Gastrocnemius medialis (tissue), 4 donors: ENCODE measurements around the gene ODF2. TPM values are rescaled to one million over a fixed set of nuclear protein-coding genes. Genes with fewer than 3 reads are reported as not detected.

Experiments used
- ATAC-seq, 2 donors: fragments of 150-250 bp; one replicate each; pipeline ENCODE4 v1.9.1; 2016
- DNase-seq, 2 donors: peaks; one replicate each; pipeline ENCODE4 v3.0.0-alpha.2; 2019
- H3K27ac ChIP-seq, 4 donors: fragments of 200-600 bp; sonication (generic); 1 replicate in 1 of 4; 2 replicates in 3 of 4; pipeline ENCODE4 v1.5.1; 2016 to 2018; ENCODE audit warnings: mild to moderate bottlenecking in 2 of 4, moderate library complexity in 1 of 4
- H3K27me3 ChIP-seq, 3 donors: fragments of 200-600 bp; sonication (generic) in 2 of 3; 1 replicate in 1 of 3; 2 replicates in 2 of 3; pipeline versions ENCODE4 v1.5.1 to v1.6.0; 2016 to 2019; ENCODE audit warnings: mild to moderate bottlenecking in 1 of 3, moderate library complexity in 1 of 3
- H3K36me3 ChIP-seq, 2 donors: fragments of 200-600 bp; sonication (generic) in 1 of 2; one replicate each; pipeline ENCODE4 v1.5.1; 2017 to 2018
- H3K4me1 ChIP-seq, 2 donors: fragments of 200-600 bp; sonication (generic) in 1 of 2; one replicate each; pipeline ENCODE4 v1.5.1; 2016 to 2017; ENCODE audit warnings: mild to moderate bottlenecking in 2 of 2
- H3K4me3 ChIP-seq, 4 donors: fragments of 200-600 bp; sonication (generic) in 3 of 4; 1 replicate in 1 of 4; 2 replicates in 3 of 4; pipeline ENCODE4 v1.5.1; 2016 to 2019; ENCODE audit warnings: mild to moderate bottlenecking in 2 of 4
- H3K9me3 ChIP-seq, 3 donors: fragments of 200-600 bp; sonication (generic) in 2 of 3; 1 replicate in 1 of 3; 2 replicates in 2 of 3; pipeline ENCODE4 v1.5.1; 2016 to 2019
- CTCF ChIP-seq, 5 experiments: fragments of 450-650 bp in 3 of 5; fragments of 200-600 bp in 2 of 5; sonication (generic) in 2 of 5; IDR thresholded peaks in 4 of 5; conservative IDR thresholded peaks in 1 of 5; 1 replicate in 4 of 5; 2 replicates in 1 of 5; pipeline ENCODE4 v1.5.1; 2016 to 2019; ENCODE audit warnings: antibody characterized with exemption in 5 of 5, mild to moderate bottlenecking in 3 of 5, moderate library complexity in 3 of 5
- POLR2A ChIP-seq, 2 donors: fragments of 450-650 bp; IDR thresholded peaks; one replicate each; pipeline ENCODE4 v1.6.1; 2017; ENCODE audit warnings: antibody characterized with exemption in 2 of 2, mild to moderate bottlenecking in 2 of 2, moderate library complexity in 2 of 2
- in situ Hi-C, 4 donors: fragments of 200-750 bp; cut with MboI; loops; one replicate each; pipeline versions ENCODE4 v1.15.0 to v1.8.0; 2017; ENCODE audit warnings: low sequenced_read_pairs in 4 of 4
- intact Hi-C: fragments of 100-400 bp; cut with DNase I; formaldehyde crosslinking; loops from one replicate; pipeline ENCODE4 v1.15.1; 2023; ENCODE audit warnings: low total_unique reads
- total RNA-seq, 4 donors: library from RNA; depleted of rRNA; stranded (reverse); fragments of >200 nt; gene quantifications; one replicate each; pipeline versions ENCODE4 v1.1.0 to v1.2.3, GENCODE V29; 2016

Gene ODF2
- total RNA-seq, 4 donors from 2014 or later: 8.5 to 11.0 (median 9.9) TPM

DNA sequence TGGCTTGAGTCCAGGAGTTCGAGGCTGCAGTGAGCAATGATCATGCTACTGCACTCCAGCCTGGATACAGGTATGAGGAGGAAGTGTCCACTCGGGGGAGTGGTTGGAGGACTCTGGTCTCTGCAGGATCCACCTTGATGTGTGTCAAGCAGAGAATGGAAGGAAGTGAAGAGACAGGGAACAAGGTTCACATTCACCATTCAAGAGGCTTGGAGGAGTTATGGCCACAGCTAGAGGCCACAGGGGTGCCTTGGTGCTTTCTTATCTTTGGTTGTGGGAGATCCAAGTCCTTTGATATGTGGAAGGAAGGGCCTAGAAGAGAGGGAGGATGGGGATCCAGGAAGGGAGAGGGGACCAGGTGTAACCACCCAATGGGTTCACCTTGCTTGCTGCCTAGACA lies 40.5 kb upstream of the ODF2 start:
- no peak overlapping the region for H3K27ac ChIP-seq
- ATAC-seq: no peak
- no peaks in the 10 kb centered on the region for H3K36me3 ChIP-seq
- no peaks in the 10 kb centered on the region for H3K9me3 ChIP-seq
- no peak for DNase-seq
- in situ Hi-C loops: loop anchor here in 2 of 4 donors (10.0 kb wide), 2 partner anchors 50 to 120 kb away; no protein-coding TSS in a partner anchor
- H3K4me1 ChIP-seq: peaks cover 5 to 11% of the 10 kb centered on the region in 2 donors
- TF ChIP-seq CTCF (IDR thresholded peaks at IDR 0.05 in 4 of 5, conservative IDR thresholded peaks at IDR 0.05 in 1 of 5): no peak
- TF ChIP-seq POLR2A (IDR thresholded peaks at IDR 0.05): no peak
- peaks cover 22 to 30% (median 24%) of the 10 kb centered on the region in 3 donors for H3K27me3 ChIP-seq
- no peak overlapping the region for H3K4me3 ChIP-seq
- intact Hi-C loops: no loop called here

DNA sequence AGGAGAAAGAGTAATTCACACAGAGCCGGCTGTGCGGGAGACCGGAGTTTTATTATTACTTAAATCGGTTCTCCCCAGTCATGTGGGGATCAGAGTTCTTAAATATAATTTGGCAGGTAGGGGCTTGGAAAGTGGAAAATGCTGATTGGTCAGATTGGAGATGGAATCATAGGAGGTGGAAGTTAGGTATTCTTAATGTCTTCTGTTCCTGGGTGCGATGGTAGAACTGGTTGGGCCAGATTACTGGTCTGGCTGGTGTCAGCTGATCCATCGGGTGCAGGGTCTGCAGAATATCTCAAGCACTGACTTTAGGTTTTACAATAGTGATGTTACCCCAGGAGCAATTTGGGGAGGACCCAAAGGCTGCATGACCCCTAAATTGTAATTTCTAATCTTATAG lies 39.8 kb upstream of the ODF2 start:
- peaks cover 22 to 30% (median 24%) of the 10 kb centered on the region in 3 donors for H3K27me3 ChIP-seq
- no peak overlapping the region for H3K27ac ChIP-seq
- no peaks in the 10 kb centered on the region for H3K9me3 ChIP-seq
- TF ChIP-seq CTCF (IDR thresholded peaks at IDR 0.05 in 4 of 5, conservative IDR thresholded peaks at IDR 0.05 in 1 of 5) (no peak), POLR2A (IDR thresholded peaks at IDR 0.05) (no peak)
- no peak overlapping the region for H3K4me3 ChIP-seq
- peaks cover 5 to 14% of the 10 kb centered on the region in 2 donors for H3K4me1 ChIP-seq
- intact Hi-C loops: no loop called here
- in situ Hi-C loops: loop anchor here in 2 of 4 donors (10.0 kb wide), 2 partner anchors 51 to 121 kb away; no protein-coding TSS in a partner anchor
- ATAC-seq: no peak
- H3K36me3 ChIP-seq: no peaks in the 10 kb centered on the region
- DNase-seq: no peak

DNA sequence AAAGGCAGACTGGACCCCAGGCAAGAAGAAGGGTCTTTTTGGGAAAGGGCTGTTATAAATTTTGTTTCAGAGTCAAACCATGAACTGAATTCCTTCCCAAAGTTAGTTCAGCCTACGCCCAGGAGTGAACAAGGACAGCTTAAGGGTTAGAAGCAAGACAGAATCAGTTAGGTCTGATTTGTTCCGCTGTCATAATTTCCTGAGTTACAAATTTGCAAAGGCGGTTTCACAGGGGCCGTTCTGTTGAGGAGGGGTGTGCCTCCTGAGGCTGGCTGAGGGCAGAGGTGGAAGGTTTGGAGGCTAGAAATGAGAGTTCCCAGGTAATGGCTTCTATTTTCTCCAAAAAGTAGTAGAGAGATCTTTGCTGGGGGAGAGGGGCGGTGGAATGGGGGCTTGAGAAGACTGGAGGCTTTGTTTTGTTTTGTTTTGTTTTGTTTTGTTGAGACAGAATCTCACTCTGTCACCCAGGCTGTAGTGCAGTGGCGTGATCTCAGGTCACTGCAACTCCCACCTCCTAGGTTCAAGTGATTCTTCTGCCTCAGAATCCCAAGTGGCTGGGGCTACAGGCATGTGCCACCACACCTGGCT lies 39.3 kb upstream of the ODF2 start:
- Histone ChIP-seq H3K27me3 (peaks cover 22 to 30% (median 24%) of the 10 kb centered on the region in 3 donors), H3K4me1 (peaks cover 5 to 18% of the 10 kb centered on the region in 2 donors), H3K9me3 (no peaks in the 10 kb centered on the region), H3K4me3 (no peak overlapping the region), H3K36me3 (no peaks in the 10 kb centered on the region), H3K27ac (no peak overlapping the region)
- DNase-seq (no peak), ATAC-seq (no peak)
- intact Hi-C loops (no loop called here), in situ Hi-C loops (loop anchor here in 2 of 4 donors (10.0 kb wide), 2 partner anchors 52 to 122 kb away; no protein-coding TSS in a partner anchor)
- TF ChIP-seq CTCF (IDR thresholded peaks at IDR 0.05 in 4 of 5, conservative IDR thresholded peaks at IDR 0.05 in 1 of 5): no peak
- TF ChIP-seq POLR2A (IDR thresholded peaks at IDR 0.05): no peak

- Histone ChIP-seq H3K9me3 (no peaks in the 10 kb centered on the region), H3K4me3 (peak overlapping the region; percentile 60 to 99 (median 73)), H3K4me1 (peaks cover 5 to 18% of the 10 kb centered on the region in 2 donors), H3K27me3 (peaks cover 17 to 20% (median 19%) of the 10 kb centered on the region in 3 donors), H3K27ac (no peak overlapping the region), H3K36me3 (no peaks in the 10 kb centered on the region)
- in situ Hi-C loops: loop anchor here in 2 of 4 donors (10.0 kb wide), 2 partner anchors 54 to 124 kb away; no protein-coding TSS in a partner anchor
- intact Hi-C loops: no loop called here
- DNase-seq (no peak), ATAC-seq (no peak)
- no peak for TF ChIP-seq POLR2A (IDR thresholded peaks at IDR 0.05)
- no peak for TF ChIP-seq CTCF (IDR thresholded peaks at IDR 0.05 in 4 of 5, conservative IDR thresholded peaks at IDR 0.05 in 1 of 5)
These were observed 36.5 kb upstream of the ODF2 start for GRCh38 chr9:128419061-128419925.
